Glomerular endothelial cell (primary cell): ENCODE data around the gene COL5A1. TPM values are rescaled to one million over a fixed set of nuclear protein-coding genes. Genes with fewer than 3 reads are reported as not detected.

Experiments used
- DNase-seq: peaks from one replicate; pipeline ENCODE4 v3.0.0-alpha.2; 2011; ENCODE audit warnings: low read depth, low spot score; ENCODE audit errors: extremely low read depth
- total RNA-seq: library from RNA; depleted of rRNA; stranded (reverse); fragments of >200 nt; gene quantifications from 2 replicates; pipeline ENCODE4 v1.2.3, GENCODE V29; 2015

The COL5A1 gene
- total RNA-seq, 1 donor from 2014 or later: 366 TPM

GRCh38 chr9:134827559-134827958 lies 186.0 kb downstream of the COL5A1 start:
- no peak for DNase-seq

- DNase-seq: no peak
Observed at GRCh38 chr9:134827993-134828392, 186.4 kb downstream of the COL5A1 start.

GRCh38 chr9:134828892-134829291 lies 187.3 kb downstream of the COL5A1 start:
- DNase-seq: no peak

GRCh38 chr9:134829356-134829937 lies 187.8 kb downstream of the COL5A1 start:
- no peak for DNase-seq

- no peak for DNase-seq
Observed at GRCh38 chr9:134830126-134830525, 188.5 kb downstream of the COL5A1 start.

GRCh38 chr9:134830926-134831720 lies 189.5 kb downstream of the COL5A1 start:
- no peak for DNase-seq

GRCh38 chr9:134832471-134832870 lies 190.9 kb downstream of the COL5A1 start:
- DNase-seq: no peak

GRCh38 chr9:134833294-134833880 lies 191.8 kb downstream of the COL5A1 start:
- DNase-seq: no peak

- DNase-seq: no peak
Observed at GRCh38 chr9:134834217-134834956, 192.8 kb downstream of the COL5A1 start.

GRCh38 chr9:134834957-134835419 lies 193.4 kb downstream of the COL5A1 start:
- DNase-seq: no peak

- no peak for DNase-seq
Observed at GRCh38 chr9:134835448-134835847, 193.8 kb downstream of the COL5A1 start.

- no peak for DNase-seq
Observed at GRCh38 chr9:134835987-134836386, 194.4 kb downstream of the COL5A1 start.

- DNase-seq: no peak
Observed at GRCh38 chr9:134836406-134836970, 194.9 kb downstream of the COL5A1 start.

- no peak for DNase-seq
Observed at GRCh38 chr9:134837529-134837928, 195.9 kb downstream of the COL5A1 start.

- no peak for DNase-seq
Observed at GRCh38 chr9:134838651-134839454, 197.2 kb downstream of the COL5A1 start.

- no peak for DNase-seq
Observed at GRCh38 chr9:134839455-134840125, 198.0 kb downstream of the COL5A1 start.

GRCh38 chr9:134840511-134840910 lies 198.9 kb downstream of the COL5A1 start:
- DNase-seq: no peak

- no peak for DNase-seq
Observed at GRCh38 chr9:134841180-134841904, 199.7 kb downstream of the COL5A1 start.

- DNase-seq: no peak
Observed at GRCh38 chr9:134842321-134842720, 200.7 kb downstream of the COL5A1 start.
